GM21619 (cell line): ENCODE measurements around the gene TRIM38.
"Not testable (repeated sequence)": the region's sequence is repeated elsewhere in the genome, so short reads cannot be mapped to it uniquely, and the experiment has no call there.

Source experiments
- ATAC-seq: cut with Tn5 transposase; IDR thresholded peaks from one replicate; pipeline ENCODE4 v1.9.1; 2021; ENCODE audit not compliant: unreplicated experiment

The TRIM38 gene

DNA sequence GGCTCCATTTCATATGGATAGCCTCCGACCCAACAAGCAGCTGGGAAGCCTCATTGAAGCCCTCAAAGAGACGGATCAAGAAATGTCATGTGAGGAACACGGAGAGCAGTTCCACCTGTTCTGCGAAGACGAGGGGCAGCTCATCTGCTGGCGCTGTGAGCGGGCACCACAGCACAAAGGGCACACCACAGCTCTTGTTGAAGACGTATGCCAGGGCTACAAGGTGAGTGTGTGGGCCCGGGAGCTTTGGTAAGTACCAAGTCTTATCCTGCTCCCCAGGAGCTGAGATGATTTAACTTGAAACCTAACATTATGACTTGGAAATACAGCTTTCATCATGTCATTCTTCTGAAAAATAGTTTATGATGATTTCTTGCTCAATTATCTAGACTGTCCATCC, 4.1 kb downstream of the TRIM38 start:
- ATAC-seq: no peak

DNA sequence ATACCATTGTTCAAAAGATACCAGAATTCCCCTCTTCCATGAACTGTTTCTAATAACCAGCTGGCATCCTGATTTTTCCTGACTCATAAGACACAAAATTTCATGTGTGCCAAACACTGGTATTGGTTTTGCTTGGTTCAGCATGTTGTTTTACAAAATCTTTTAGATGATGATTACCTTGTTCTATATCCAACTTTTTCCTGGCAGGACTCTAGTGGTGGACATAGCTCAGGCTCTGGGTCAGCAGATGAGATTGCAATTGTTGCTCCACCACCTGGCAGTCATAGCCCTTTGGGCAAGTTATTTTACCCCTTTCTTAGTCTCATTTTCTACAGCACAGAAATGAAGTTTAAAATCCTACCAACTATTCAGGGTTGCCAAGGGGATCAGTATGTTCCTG, 6.2 kb downstream of the TRIM38 start:
- no peak for ATAC-seq

DNA sequence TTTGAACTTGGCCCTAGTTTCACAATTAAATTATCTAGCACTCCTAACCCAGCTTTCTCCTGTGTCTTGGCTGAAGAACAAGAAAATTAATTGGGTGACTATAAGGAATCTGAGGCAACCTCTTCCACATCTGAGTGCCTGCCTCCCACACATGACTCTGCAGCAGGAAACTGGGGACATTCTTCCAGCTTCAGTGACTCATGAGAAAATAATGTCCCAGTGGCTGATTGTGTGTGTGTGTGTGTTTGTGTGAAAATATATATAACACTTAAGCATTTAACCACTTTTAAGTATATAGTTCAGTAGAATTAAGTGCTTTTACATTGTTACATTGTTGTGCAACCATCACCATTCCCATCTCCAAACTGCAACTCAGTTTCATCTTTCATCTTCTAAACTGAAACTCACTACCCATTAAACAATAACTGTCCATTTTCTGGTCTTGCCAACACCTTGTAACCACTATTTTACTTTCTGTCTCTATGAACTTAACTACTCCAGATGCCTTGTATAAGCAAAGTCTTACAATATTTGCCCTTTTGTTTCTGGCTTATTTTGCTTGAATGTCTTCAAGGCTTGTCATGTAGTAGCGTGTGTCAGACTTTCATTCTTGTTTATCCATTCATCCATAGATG, 8.7 kb downstream of the TRIM38 start:
- ATAC-seq: no peak

DNA sequence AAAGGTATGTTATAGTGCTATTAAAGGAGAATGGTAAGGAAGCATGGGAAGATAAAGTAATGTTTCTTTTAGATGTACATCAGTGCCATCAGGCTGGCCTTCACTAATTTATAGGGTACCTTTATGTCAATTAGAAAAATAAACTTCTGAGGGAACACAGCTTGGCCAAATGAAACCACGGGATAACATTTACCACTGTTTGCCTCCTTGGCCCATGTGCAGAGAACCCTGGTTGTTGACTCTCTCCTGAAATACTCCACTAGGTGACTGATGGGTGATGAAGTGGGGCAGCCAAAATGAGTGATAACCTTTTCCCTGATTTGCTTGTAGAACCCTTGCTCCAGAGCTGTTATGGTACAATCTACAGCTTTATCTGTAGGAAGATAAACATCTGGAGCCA, 9.5 kb downstream of the TRIM38 start:
- no peak for ATAC-seq

DNA sequence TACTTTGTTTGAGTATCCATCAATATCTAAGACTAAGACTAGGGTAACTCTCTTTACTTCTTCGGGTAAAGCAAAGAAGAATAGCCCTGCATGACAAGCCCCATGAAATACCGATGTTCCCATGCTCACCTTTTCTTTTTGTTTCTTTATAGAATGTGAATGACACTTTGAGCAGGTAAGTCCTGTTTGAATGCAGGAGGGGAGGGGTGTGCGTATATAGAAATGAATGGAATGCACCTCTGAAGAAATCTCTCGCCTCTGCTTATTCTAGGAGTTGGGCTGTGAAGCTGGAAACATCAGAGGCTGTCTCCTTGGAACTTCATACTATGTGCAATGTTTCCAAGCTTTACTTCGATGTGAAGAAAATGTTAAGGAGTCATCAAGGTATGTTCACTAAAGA, 10.3 kb downstream of the TRIM38 start:
- no peak for ATAC-seq

DNA sequence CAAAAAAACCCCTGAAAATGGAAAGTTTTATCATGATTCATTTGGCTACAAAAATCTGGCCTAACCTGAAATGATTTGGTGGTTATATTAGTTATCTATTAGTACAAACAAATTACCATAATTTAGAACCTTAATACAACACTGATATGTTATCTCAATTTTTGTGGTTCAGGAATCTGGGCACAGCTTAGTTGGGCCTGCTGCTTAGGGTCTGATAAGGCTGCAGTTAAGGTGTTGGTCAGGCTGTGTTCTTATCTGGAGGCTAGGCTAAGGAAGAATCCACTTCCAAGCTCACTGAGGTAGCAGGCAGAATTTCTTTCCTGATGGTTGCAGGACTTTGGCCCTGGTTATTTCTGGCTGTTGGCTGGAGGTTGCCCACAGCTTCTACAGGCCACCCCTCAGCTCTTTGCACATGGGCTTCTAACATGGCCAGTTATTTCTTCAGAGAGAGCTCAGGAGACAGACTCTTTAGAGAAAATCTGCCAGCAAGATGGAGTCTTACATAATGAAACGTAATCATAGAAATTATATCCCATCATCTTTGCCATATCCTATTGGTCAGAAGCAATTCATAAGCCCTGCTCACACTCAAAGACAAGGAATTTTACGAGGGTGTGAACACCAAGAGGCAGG, 11.4 kb downstream of the TRIM38 start:
- no peak for ATAC-seq

DNA sequence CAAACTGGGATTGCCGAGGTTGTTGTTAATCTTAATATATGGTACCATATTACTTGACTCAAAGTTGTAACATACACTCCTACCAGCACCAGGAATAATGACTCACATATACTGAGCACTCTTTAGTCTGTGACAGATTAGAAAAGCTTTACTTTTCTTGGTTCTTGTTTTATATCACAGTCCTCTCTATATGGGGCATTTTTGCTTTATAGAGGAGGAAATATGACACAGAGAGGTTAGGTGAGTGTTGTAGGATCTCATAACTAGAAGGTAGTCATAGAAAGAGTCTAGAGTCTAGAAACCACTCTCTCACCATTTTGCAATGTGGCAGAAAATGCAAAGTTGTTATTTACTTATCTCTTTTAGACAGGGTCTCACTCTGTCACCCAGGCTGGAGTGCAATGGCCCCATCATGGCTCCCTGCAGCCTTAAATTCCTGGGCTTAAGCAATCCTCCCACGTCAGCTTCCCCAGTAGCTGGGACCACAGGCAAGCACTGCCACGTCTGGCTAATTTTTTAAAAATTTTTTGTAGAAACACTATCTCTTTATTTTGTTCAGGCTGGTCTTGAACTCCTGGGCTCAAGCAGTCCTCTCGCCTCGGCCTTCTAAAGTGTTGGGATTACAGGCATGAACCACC, 13.4 kb downstream of the TRIM38 start:
- ATAC-seq: no peak

DNA sequence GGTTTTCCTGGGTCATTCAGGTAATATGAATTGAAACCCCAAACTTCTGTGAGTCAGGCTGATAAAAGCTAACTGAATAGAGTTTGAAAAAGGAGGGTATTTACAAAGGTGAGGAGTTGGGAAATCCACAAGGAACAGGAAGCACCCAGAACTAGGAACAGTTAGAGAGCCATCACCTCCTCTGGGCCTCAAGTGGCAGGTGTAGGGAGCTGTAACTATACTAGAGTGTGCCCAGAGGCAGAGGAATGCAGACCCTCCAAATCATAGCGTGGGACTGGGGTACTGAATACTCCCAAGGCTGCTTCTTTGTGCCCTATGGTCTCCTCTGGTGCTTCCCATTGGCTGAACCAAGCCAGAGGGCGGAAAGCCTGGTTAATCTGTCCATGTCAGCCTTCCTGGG, 18.3 kb downstream of the TRIM38 start:
- ATAC-seq: no peak

DNA sequence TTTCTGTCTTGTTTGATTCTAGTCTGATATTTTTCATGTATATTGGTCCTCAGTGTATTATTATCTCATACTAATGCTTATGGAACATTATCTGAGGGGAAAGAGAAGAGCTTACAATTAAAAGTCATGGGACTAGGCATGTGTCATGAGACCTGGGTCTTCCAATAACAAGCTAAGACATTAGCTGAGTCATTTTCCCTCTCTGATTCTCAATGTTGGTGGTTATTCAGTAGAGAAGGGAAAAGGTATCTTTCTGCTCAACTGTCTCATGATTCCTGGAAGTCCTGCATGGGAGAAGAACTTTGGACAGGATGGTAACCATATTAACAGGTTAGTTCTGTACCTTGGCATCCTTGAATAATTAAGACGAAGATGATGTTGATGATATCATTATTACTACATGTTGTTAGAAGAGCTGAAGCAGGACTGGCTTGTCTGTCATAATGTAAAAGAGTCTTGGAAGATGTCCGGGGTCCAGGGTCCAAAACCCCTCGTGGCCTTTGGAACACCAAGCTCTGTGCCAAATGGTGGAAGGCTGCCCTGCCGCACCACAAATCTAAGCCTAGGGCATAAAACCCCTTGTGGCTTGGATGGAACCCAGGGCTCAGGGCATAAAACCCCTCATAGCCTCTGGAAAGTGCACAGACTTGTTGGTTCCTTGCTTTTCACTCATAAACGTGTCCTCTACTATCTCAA, 19.1 kb downstream of the TRIM38 start:
- ATAC-seq: no peak

DNA sequence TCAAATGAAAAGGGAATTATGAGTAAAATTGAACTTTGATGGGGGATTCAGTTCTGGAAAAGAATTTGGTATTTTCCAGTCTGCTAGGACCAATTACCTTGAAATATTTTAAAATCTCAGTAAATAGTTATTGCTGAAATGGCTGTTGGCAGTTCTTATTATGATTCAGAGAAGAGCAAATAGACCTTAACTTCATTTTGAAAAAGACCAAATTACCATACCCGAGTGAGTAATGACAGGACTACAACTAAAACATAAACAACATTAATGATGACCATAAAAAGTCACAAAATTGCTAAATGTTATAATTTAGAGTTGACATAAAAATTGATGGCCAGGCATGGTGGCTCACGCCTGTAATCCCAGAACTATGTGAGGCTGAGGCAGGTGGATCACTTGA, 21.7 kb downstream of the TRIM38 start:
- ATAC-seq: no peak

DNA sequence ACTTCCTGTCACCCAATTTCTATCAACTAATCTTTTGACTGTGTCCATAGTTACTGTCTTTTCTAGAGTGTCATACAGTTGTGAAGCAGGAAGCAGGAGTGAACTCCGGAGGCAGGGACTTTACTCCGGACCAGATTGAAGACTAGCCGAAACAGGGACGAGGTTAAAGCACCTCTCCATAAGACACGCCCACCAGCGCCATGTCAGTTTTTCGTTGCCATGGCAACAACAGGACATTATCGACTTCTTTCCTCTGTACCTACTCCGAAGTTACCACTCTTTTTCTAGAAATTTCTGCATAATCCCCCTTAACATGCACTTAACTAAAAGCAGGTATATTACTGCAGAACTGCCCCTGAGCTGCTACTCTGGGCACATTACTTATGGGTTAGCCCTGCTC, 25.2 kb downstream of the TRIM38 start:
- no peak for ATAC-seq

DNA sequence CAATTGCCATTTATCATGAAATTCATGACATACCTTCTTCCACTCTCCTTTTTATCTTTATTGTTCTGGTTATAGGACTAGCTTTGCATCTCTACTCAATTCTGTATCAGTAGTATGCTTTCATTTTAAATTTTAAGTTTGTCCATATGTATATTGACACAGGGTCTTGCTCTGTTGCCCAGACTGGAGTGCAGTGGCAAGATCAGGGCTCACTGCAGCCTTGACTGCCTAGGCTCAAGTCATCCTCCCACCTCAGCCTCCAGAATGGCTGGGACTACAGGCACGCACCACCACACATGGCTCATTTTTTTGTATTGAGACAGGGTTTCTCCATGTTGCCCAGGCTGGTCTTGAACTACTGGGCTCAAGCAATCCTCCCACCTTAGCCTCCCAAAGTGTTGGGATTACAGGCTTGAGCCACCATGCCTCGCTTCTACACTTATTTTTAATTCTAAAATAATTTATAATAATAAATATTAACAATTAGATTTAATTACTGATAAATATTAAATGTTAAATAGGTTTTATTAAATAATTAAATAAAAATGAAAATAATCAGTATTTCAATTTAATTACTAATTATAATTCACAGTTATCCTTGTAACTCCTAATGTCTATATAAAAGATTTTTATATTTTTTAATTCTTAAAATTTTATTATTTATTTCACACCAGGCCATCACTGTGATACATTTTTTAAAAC, 27.7 kb downstream of the TRIM38 start:
- ATAC-seq: no peak

DNA sequence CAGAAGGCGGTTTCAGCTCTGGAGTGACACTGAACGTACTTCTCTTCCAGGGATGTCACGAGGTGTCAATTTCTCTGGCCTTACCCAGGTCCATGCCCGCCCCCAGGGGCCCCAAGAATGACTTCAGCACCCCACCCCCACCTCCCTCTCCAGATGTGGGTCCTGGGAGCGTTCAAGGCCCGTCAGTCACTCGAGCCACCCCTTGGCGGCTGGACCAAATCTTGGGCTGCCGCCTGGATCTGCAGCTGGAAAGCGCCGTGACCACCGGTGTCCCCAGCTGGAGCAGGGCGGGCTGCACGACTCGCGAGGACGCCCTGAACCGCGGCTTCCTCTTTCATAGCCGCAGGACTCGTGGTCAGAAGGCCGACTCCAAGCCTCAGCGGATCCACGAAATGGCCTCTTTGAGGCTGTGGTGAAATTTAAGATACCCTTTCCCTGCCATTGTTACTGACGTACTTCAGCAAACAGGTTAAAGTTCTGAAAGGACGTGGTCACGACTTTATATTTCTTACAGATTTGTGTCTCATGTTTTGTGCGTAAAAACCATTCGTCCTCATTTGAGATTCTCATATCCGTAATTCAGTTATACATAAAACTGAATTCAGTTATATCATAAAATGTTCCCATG, 29.3 kb downstream of the TRIM38 start:
- peak; percentile 40 for ATAC-seq

DNA sequence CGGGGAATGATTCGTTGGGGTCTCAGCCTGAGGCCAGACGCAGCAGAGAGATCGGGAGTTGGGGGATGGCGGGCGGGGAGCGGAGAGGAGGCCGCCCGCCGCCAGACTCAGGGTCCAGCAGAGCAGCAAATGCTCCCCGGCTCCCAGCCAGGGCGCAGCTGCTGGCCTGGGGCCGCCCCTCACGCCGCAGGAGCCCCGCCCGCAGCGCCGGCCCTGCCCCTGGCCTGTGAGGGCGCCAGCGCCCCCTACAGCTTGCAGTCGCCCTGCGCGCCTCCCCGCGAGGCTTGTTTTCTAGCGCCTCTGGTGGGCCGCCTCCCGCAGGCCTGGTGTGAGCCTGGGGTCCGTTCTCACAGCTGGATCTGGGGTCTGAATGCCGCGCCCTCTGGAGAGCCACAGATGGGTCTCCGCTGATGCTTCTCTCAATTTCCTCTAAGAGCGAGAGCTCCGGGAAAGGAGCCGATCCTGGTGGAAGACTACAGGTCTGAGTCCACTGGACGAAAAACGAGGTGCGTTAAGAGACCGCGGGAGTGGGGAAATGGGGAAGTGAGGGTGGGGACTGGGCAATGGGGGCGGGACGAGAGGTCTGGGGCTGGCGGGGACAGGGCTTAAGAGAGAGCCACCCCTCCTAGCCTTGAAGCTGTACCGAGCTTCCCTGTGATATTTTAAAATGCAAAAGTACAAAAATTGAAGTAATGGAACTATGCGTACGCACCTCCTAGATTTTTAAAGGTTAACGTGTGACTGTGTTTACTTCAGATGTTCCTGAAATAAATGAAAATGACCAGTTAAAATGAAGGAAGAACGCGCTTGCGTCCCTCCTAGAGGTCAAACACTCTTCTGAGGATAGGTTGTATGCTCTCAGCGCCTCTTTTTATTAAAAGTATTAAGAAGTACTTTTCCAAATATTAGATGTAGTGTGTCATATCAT, 30.1 kb downstream of the TRIM38 start:
- ATAC-seq: peak; percentile 85

DNA sequence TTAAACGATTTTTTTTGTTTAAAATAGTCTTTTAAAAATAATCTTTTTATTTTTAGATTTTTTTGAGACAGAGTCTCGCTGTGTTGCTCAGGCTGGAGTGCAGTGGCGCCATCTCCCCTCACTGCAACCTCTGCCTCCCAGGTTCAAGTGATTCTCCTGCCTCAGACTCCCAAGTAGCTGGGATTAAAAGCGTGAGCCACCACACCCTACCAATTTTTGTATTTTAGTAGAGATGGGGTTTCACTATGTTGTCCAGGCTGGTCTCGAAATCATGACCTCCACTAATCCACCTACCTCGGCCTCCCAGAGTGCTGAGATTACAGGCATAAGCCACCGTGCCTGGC, 30.7 kb downstream of the TRIM38 start:
- not testable (repeated sequence) for ATAC-seq

DNA sequence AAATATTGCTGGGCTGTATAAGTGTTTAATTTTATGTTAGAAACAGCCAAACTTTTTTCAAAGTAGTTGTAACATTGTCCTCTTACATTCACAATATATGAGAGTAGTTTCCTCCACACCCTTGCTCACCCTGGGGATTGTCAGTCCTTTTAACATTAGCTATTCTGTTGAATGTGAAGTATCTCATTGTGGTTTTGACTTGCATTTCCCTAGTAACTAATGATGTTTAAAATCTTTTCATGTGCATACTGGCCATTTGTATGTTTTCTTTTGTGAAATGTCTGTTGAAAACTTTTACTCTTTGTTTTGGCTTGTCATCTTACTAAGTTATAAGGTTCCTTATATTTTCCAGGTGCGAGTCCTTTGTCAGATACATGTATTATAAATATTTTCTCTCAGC, 32.9 kb downstream of the TRIM38 start:
- ATAC-seq: no peak

DNA sequence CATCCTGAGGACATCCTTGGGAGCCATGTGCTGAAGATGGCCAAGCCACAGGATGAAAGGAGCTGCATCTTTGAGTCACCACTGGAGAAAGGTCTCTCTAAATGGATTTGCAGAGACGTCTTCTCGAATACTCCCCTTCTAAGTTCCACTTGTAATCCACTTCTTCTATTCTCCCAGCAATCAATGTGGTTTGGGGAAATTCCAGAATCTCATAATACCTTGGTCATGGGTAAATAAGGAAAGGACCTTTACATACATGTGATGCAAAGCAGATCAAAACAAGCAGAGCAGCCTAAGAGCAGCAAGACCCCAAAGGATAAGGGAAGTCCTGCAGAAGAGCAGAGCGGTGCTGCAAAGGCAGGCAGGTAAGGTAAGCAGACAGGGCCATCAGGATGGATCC, 35.3 kb downstream of the TRIM38 start:
- no peak for ATAC-seq

DNA sequence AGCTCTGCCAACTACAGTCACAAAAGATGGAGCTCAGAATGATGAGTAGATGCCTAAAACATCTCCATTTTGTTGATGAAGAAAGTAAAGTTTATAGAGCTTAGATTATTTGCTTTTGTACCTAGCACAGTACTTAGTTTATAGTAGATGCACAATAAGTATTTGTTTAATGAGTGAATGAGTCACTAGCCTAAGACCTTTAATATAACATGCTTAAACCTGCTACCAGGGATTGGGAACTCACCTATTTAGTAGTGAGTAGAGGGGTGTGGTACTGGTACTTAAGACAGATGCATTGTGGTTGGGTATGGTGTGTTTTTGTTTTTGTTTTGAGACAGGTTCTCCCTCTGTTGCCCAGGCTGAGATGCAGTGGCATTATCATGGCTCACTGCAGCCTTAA, 35.8 kb downstream of the TRIM38 start:
- no peak for ATAC-seq

DNA sequence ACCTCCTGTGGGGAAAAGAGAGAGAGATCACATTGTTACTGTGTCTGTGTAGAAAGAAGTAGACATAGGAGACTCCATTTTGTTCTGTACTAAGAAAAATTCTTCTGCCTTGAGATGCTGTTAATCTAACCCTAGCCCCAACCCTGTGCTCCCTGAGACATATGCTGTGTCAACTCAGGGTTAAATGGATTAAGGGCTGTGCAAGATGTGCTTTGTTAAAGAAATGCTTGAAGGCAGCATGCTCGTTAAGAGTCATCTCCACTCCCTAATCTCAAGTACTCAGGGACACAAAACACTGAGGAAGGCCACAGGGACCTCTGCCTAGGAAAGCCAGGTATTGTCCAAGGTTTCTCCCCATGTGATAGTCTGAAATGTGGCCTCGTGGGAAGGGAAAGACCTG, 36.6 kb downstream of the TRIM38 start:
- ATAC-seq: not testable (repeated sequence)
